Common myeloid progenitor, CD34-positive (primary cell): ENCODE results near the gene SRSF11. TPM values are rescaled to one million over a fixed set of nuclear protein-coding genes. Genes with fewer than 3 reads are reported as not detected.
"Not testable (repeated sequence)": the region's sequence is repeated elsewhere in the genome, so short reads cannot be mapped to it uniquely, and the experiment has no call there.

Source experiments
- CTCF ChIA-PET: fragments of 350-600 bp; sonication (Branson Sonifier 250); formaldehyde crosslinking; loops from one replicate; lab custom pipeline; 2021; ENCODE audit warnings: antibody characterized with exemption; lab: Charles Lee
- POLR2A ChIA-PET: fragments of 350-600 bp; sonication (Branson Sonifier 250); formaldehyde crosslinking; loops from one replicate; lab custom pipeline; 2021; ENCODE audit warnings: antibody characterized with exemption; lab: Charles Lee
- DNase-seq, 3 donors: peaks; one replicate each; pipeline versions ENCODE4 v3.0.0 to v3.0.0-alpha.2; 2013
- H3K27ac ChIP-seq, 2 experiments: 1 replicate in 1 of 2; 2 replicates in 1 of 2; pipeline ENCODE4 v1.7.0; 2013; ENCODE audit warnings: inconsistent platforms in 2 of 2, low read length in 2 of 2, mild to moderate bottlenecking in 2 of 2, low read depth in 1 of 2, moderate library complexity in 1 of 2; ENCODE audit not compliant: severe bottlenecking in 2 of 2, insufficient read depth in 1 of 2, poor library complexity in 1 of 2
- H3K27me3 ChIP-seq, 5 experiments: replicated peaks in 2 of 5; 1 replicate in 3 of 5; 2 replicates in 2 of 5; pipeline versions ENCODE4 v1.6.1 to v1.7.0; 2013; ENCODE audit warnings: low read length in 4 of 5, mild to moderate bottlenecking in 2 of 5, moderate library complexity in 2 of 5, inconsistent platforms in 1 of 5; ENCODE audit not compliant: insufficient read depth in 5 of 5, control insufficient read depth in 4 of 5
- H3K36me3 ChIP-seq, 4 experiments: 1 replicate in 2 of 4; 2 replicates in 2 of 4; pipeline versions ENCODE4 v1.6.1 to v1.7.0; 2013; ENCODE audit warnings: low read length in 3 of 4, control low read depth in 1 of 4, mild to moderate bottlenecking in 1 of 4; ENCODE audit not compliant: control insufficient read depth in 4 of 4, insufficient read depth in 4 of 4
- H3K4me1 ChIP-seq, 4 experiments: 1 replicate in 3 of 4; 2 replicates in 1 of 4; pipeline versions ENCODE4 v1.6.1 to v1.7.1; 2013; ENCODE audit warnings: low read length in 3 of 4, mild to moderate bottlenecking in 3 of 4, control low read depth in 1 of 4, inconsistent platforms in 1 of 4, moderate library complexity in 1 of 4; ENCODE audit not compliant: control insufficient read depth in 4 of 4, insufficient read depth in 4 of 4; ENCODE audit errors: control extremely low read depth in 1 of 4
- H3K4me3 ChIP-seq, 7 experiments: 1 replicate in 4 of 7; 2 replicates in 3 of 7; pipeline versions ENCODE4 v1.5.1 to v1.7.0; 2013; ENCODE audit warnings: mild to moderate bottlenecking in 7 of 7, low read length in 6 of 7, moderate library complexity in 6 of 7, inconsistent platforms in 2 of 7, low read depth in 2 of 7, control low read depth in 1 of 7; ENCODE audit not compliant: insufficient read depth in 4 of 7, control insufficient read depth in 1 of 7; ENCODE audit errors: extremely low read depth in 1 of 7
- H3K9me3 ChIP-seq, 5 experiments: 1 replicate in 4 of 5; 2 replicates in 1 of 5; pipeline versions ENCODE4 v1.6.1 to v1.7.1; 2013; ENCODE audit warnings: low read length in 4 of 5, mild to moderate bottlenecking in 2 of 5, inconsistent platforms in 1 of 5, low read depth in 1 of 5, moderate library complexity in 1 of 5; ENCODE audit not compliant: control insufficient read depth in 4 of 5, insufficient read depth in 2 of 5; ENCODE audit errors: control extremely low read depth in 1 of 5
- WGBS: methylation state at CpG from one replicate; pipeline ENCODE4 v1.1.5; 2013; ENCODE audit not compliant: insufficient coverage; 5-methylcytosine and 5-hydroxymethylcytosine counted together
- polyA plus RNA-seq: library from polyadenylated mRNA; unstranded; fragments of 120-200 nt; gene quantifications from one replicate; pipeline ENCODE4 v1.2.1, GENCODE V29; 2013

SRSF11 gene
- 377 TPM for polyA plus RNA-seq

- CTCF ChIA-PET: interaction anchor here (2.5 to 3.0 kb wide), 3 partner anchors 11 to 15 kb away, joined by 8 to 17 read pairs (median 9); no protein-coding TSS in a partner anchor
- WGBS: 0% methylated on average over 40 of the region's 74 CpGs
- H3K9me3 ChIP-seq: no peaks in the 10 kb centered on the region
- no peaks in the 10 kb centered on the region for H3K27me3 ChIP-seq
- DNase-seq: peak; percentile 95 to 98 (median 97)
- H3K36me3 ChIP-seq: peaks cover 0 to 21% (median 10%) of the 10 kb centered on the region in 4 experiments
- peak within 1 kb of the TSS; percentile 74 to 96 (median 93) for H3K4me3 ChIP-seq
- peak within 1 kb of the TSS; percentile 96 to 98 for H3K27ac ChIP-seq
- H3K4me1 ChIP-seq: peaks cover 12 to 42% (median 24%) of the 10 kb centered on the region in 4 experiments
- POLR2A ChIA-PET: interaction anchor here (0.6 to 2.0 kb wide), 5 partner anchors 11 to 1990 kb away, joined by 3 to 7 read pairs (median 6); partner anchors contain the start of gene LRRC40
Measured at GRCh38 chr1:70221238-70222121, at the start of gene SRSF11. Gene SRSF11 (plus strand): TSS chr1:70221380. CDS start chr1:70221637, 257 bp downstream.

GRCh38 chr1:70171512-70171911 lies 49.7 kb upstream of the SRSF11 start:
- no peak overlapping the region for H3K27ac ChIP-seq
- WGBS: no CpG with 5 or more reads among the region's 1 CpG
- H3K4me3 ChIP-seq: no peak overlapping the region
- no peaks in the 10 kb centered on the region for H3K27me3 ChIP-seq
- H3K9me3 ChIP-seq: no peaks in the 10 kb centered on the region
- POLR2A ChIA-PET: no interaction called here
- CTCF ChIA-PET: no interaction called here
- DNase-seq: no peak
- peaks cover 0 to 3% (median 0%) of the 10 kb centered on the region in 4 experiments for H3K4me1 ChIP-seq
- H3K36me3 ChIP-seq: peaks cover 0 to 21% (median 7%) of the 10 kb centered on the region in 4 experiments

- WGBS: 100% methylated on average over 2 of the region's 3 CpGs
- CTCF ChIA-PET, H3K36me3 ChIP-seq, DNase-seq, H3K4me1 ChIP-seq, H3K27ac ChIP-seq, POLR2A ChIA-PET, H3K4me3 ChIP-seq, H3K9me3 ChIP-seq, H3K27me3 ChIP-seq: not testable (repeated sequence)
Measured at GRCh38 chr1:70185181-70185580, 36.0 kb upstream of the SRSF11 start.

- CTCF ChIA-PET: no interaction called here
- DNase-seq: no peak
- WGBS: no CpG with 5 or more reads among the region's 2 CpGs
Measured at GRCh38 chr1:70188522-70188921, 32.7 kb upstream of the SRSF11 start.

GRCh38 chr1:70190180-70190579 lies 31.0 kb upstream of the SRSF11 start:
- ChIA-PET CTCF (interaction anchor here (0.7 to 1.7 kb wide), 2 partner anchors 22 to 24 kb away, joined by 3 to 5 read pairs; no protein-coding TSS in a partner anchor), POLR2A (interaction anchor here (0.6 kb wide), 1 partner anchor 854 kb away, joined by 5 read pairs; no protein-coding TSS in a partner anchor)
- Histone ChIP-seq H3K36me3 (peaks cover 0 to 4% (median 0%) of the 10 kb centered on the region in 4 experiments), H3K9me3 (no peaks in the 10 kb centered on the region), H3K4me1 (no peaks in the 10 kb centered on the region), H3K27ac (no peak overlapping the region), H3K27me3 (no peaks in the 10 kb centered on the region), H3K4me3 (no peak overlapping the region)
- DNase-seq: no peak

More at GRCh38 chr1:70188522-70188921, 32.7 kb upstream of the SRSF11 start:
- no peaks in the 10 kb centered on the region for H3K27me3 ChIP-seq
- H3K4me1 ChIP-seq: no peaks in the 10 kb centered on the region
- peaks cover 0 to 4% (median 2%) of the 10 kb centered on the region in 4 experiments for H3K36me3 ChIP-seq
- H3K9me3 ChIP-seq: no peaks in the 10 kb centered on the region
- no peak overlapping the region for H3K4me3 ChIP-seq
- POLR2A ChIA-PET: no interaction called here
- H3K27ac ChIP-seq: no peak overlapping the region

- H3K4me3 ChIP-seq, H3K9me3 ChIP-seq, H3K36me3 ChIP-seq, DNase-seq, H3K27me3 ChIP-seq, H3K4me1 ChIP-seq, POLR2A ChIA-PET, H3K27ac ChIP-seq: not testable (repeated sequence)
- CTCF ChIA-PET: interaction anchor here (1.0 kb wide), 1 partner anchor 24 kb away, joined by 3 read pairs; no protein-coding TSS in a partner anchor
Measured at GRCh38 chr1:70192446-70192845, 28.7 kb upstream of the SRSF11 start.

- POLR2A ChIA-PET: interaction anchor here (0.6 kb wide), 1 partner anchor 1906 kb away, joined by 3 read pairs; no protein-coding TSS in a partner anchor
- no peak overlapping the region for H3K27ac ChIP-seq
- H3K9me3 ChIP-seq: no peaks in the 10 kb centered on the region
- H3K4me3 ChIP-seq: no peak overlapping the region
- no peaks in the 10 kb centered on the region for H3K27me3 ChIP-seq
- H3K36me3 ChIP-seq: peaks cover 0 to 2% (median 0%) of the 10 kb centered on the region in 4 experiments
- H3K4me1 ChIP-seq: no peaks in the 10 kb centered on the region
- CTCF ChIA-PET: no interaction called here
- no peak for DNase-seq
Measured at GRCh38 chr1:70194601-70195000, 26.6 kb upstream of the SRSF11 start.
